GM20000 (cell line): ENCODE results near the gene LMX1A.

ENCODE experiments used
- DNase-seq: peaks from one replicate; pipeline ENCODE4 v3.0.0; 2012; ENCODE audit warnings: low spot score
- CTCF ChIP-seq: IDR thresholded peaks from 2 replicates; pipeline ENCODE4 v1.5.1; 2012; ENCODE audit warnings: mild to moderate bottlenecking, control low read depth; ENCODE audit errors: extremely low read depth, missing control alignments

LMX1A gene

GRCh38 chr1:165353731-165354671 is 2.5 kb downstream of the LMX1A start:
- no peak for DNase-seq
- TF ChIP-seq CTCF, result no peak

- no peak for TF ChIP-seq CTCF
- DNase-seq, result no peak
Observed at GRCh38 chr1:165352442-165353293, 3.8 kb downstream of the LMX1A start.

GRCh38 chr1:165351863-165352441 is 4.6 kb downstream of the LMX1A start:
- DNase-seq, result no peak

GRCh38 chr1:165350840-165351239 is 5.7 kb downstream of the LMX1A start:
- TF ChIP-seq CTCF, result no peak
- no peak for DNase-seq

More at GRCh38 chr1:165351863-165352441, 4.6 kb downstream of the LMX1A start:
- no peak for TF ChIP-seq CTCF

GRCh38 chr1:165345502-165345901 is 11.0 kb downstream of the LMX1A start:
- TF ChIP-seq CTCF, result no peak
- DNase-seq, result no peak

GRCh38 chr1:165344736-165345135 is 11.8 kb downstream of the LMX1A start:
- no peak for DNase-seq
- TF ChIP-seq CTCF, result no peak

- TF ChIP-seq CTCF, result no peak
- no peak for DNase-seq
Observed at GRCh38 chr1:165344198-165344597, 12.3 kb downstream of the LMX1A start.
